Caki2 (cell line): ENCODE measurements around the gene CES5A. TPM values are rescaled to one million over a fixed set of nuclear protein-coding genes. Genes with fewer than 3 reads are reported as not detected.
"Not testable (repeated sequence)": the region's sequence is repeated elsewhere in the genome, so short reads cannot be mapped to it uniquely, and the experiment has no call there.

Source experiments
- DNase-seq: peaks from one replicate; pipeline ENCODE4 v3.0.0-alpha.2; 2015; ENCODE audit warnings: low read depth
- in situ Hi-C: cut with HindIII; loops from 2 replicates; pipeline ENCODE4 v1.10.0; 2016; ENCODE audit warnings: low sequenced_read_pairs, low pct_unique_long_range_greater_than_20kb, mixed read lengths
- total RNA-seq: library from RNA; depleted of rRNA; stranded (reverse); fragments of >200 nt; shearing (Covaris generic); gene quantifications from 2 replicates; pipeline ENCODE4 v1.2.3, GENCODE V29; 2014; ENCODE audit warnings: low replicate concordance

The CES5A gene
- total RNA-seq, 1 experiment from 2014 or later = not detected

DNA sequence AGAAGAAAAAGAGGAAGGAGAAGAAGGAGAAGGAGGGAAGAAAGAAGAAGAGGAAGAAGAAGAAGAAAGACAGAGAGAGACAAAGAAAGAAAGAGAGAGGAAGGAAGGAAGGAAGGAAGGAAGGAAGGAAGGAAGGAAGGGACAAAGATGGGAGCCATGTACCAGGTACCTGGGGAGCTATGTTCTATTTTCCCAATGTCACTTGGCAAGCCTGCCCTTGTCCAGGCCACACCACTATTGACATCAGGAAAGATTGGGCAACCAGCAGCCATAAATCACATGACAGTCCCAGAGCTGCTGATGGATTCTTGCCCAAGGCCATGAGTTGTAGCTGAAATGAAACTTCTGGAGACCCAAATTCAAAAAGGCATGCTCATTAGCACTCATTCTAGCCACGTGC is 39.6 kb downstream of the CES5A start:
- DNase-seq = no peak
- in situ Hi-C loops = no loop called here

DNA sequence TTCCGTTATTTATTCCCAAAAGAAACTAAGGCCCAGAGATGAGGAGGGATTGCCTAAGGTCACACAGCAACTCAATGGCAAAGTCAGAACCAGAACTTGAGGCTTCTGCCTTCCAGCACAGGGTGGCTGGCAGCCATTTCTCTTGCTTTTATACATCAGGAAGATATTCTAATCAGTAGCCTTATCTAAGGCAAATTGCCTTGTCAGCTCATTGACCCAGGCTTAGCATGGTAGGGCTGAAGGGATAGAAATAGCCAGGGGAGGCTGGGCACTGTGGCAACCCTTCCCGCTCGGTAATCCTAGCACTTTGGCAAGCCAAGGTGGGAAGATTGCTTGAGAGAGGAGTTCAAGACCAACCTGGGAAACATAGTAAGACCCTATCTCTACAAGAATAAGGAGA is 40.0 kb downstream of the CES5A start:
- DNase-seq, in situ Hi-C loops: not testable (repeated sequence)

DNA sequence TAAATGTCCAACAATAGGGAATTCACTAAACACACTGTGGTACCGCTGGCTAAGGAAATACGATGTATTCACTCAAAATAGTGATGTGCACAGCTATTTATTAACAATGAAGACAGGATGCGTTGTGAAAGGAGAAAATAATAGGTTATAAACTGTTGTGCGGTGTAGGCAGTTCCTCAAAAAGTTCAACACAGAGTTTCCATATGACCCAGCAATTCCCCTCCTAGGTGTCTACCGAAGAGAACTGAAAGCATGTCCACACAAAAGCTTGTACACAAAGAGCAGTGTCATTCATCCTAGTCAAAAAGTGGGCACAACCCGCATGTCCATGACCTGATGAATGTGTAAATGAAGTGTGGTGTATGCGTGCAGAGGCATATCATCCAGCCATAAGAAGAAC is 41.1 kb downstream of the CES5A start:
- DNase-seq = no peak
- in situ Hi-C loops = no loop called here

DNA sequence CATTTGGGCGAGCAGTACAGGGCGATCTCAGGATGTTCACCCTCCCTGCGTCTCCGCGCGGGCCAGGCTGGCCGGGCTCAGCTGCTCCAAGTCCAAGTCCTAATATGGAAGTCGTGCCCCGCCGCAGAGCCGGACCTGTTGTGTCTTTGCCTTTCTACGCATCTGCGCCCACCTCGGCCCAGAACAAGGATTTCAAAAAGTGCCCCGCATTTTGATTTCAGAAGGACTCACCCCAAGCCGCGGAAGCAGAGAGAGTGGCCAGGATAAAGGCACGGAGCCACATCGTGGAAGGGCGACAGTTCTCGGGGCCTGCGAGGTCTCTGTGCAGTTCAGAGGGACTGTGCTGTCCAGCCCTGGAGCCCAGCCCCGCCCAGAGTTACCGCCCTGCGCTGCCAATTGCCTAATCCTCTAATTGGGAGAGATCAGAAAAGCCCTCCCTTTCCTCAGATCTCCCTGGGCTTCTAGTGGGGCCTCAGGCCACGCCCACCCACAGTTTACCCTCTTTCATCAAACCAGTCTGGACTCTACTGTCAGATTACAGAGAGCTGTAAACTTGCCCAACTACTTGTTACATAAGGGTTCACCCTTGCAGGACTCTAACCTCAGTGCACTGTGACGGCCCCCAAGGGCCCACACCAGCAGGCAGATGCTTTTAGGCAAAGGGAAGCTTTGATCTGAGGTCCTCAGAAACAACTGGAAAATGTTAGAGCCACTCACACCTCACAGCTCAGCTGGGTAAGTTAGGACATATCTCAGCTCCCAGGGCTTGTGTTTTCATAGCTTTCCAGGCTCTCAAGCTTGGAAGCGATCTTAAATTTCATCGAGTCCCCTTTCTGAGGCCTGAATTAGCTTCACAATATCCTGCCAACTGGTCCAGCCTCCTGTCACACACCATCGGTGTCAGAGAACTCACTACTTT is 42.1 kb downstream of the CES5A start, which contains the start of gene CES1:
TSS of gene CES1 (minus strand) at position 324 of the 919 bp plus-strand sequence. CDS start at position 283, 41 bp downstream.
- no peak for DNase-seq
- in situ Hi-C loops = no loop called here

DNA sequence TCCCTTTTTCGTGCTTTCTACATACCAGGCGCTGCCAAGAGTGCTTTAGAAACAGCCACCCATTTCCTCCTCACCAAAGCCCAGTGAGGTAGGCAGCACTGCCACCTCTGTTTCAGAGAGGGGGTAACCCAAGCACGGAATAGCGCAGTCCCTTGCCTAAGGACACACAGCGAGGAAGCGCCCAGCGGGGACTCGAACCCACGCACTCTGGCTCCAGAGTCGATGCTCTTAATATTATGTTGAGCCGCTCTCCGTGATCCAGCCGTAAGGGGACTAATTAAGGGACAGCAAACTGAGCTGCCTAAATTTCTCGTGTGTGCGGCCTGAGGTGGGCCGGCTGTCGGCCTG is 42.8 kb downstream of the CES5A start:
- no peak for DNase-seq
- in situ Hi-C loops = no loop called here

DNA sequence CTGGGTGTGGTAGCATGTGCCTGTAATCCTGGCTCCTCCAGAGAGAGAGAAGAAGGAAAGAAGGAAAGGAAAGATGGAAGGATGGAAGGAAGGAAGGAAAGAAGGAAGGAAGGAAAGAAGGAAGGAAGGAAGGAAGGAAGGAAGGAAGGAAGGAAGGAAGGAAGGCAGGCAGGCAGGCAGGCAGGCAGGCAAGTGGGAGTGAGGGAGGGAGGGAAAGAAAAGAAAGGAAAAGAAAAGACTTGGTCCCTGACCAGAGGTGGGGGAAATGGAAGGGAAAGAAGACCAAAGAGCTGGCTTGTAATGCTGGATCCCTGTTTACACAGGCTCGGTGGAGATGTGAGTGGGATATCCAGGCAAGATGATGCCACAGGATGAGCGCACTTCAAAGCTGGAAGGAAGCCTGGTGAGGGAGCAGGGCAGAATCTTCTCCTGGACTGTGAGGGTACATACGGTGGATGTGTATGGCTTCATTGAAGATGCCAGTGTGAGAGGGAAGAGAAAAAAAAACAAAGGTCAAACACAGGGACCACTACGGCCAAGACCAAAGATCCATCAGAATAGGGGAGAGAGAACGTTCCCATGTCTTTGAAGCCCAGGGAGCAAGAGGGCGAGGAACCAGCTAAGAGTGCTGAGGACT is 44.4 kb downstream of the CES5A start:
- no peak for DNase-seq
- in situ Hi-C loops = no loop called here

DNA sequence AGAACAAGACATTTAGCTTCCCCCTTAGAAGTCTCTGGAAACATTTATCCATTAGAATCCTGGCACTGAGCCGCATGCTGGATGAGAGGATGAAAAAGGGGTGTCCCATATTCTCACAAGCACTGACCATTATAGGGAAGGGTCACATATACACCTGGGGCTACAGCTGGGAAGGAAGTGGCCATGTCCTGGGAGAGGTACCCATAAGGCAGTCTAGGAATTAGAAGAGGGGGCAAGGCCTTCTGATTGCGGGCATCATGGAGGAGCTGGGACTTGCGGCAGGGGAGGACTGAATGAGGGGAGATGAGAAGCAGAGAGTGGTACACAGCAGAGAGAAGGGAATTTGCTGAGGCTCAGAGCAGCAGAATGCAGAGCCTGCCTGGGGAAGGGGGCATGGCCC is 45.9 kb downstream of the CES5A start:
- in situ Hi-C loops, DNase-seq: not testable (repeated sequence)

DNA sequence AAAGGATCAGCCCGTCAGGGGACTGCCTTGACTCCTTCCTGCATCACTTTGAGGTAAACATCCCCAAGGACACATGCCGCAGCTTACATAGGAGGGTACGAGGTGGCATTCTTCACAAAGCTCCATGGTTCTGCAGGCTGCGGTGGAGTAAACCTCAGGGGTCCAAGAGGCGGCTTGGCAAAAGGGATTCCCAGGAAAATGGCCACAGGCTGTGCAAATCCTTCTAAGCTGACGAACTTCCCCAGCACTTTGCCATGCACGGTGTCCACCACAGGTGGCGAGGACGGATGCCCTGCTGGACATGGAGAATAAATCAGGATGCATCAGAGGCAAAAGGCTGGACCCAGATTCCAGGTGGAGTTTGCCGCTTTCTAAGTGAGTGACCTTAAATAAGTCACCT is 46.5 kb downstream of the CES5A start:
- in situ Hi-C loops = no loop called here
- DNase-seq = no peak

DNA sequence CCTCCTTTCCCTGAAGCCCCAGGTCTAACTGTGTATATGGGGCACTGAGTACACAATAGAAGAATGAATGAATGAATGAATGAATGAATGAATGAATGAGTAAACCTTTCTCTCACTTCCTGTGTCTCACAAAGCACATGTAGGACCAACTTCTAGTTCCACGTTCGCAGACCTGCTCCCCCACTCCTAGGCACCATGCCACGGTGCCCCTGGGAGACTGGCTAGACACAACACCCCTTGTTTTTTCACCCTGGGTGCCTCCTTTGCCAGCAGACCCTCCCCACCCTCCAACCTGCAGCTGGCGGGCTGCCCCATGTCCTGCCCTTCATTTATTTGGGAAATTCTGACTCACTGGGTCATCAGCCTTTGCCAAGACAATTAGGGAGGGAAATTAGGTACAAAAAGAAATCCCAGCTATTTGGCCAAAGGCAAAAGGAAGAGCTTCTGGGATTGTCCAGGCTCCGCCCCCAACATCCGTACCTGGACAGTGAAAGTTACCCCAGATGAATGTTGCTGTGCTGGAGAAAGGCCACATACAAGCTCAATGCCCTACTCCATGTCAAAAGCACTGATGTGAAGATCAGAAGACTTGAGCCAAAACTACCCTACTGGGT is 50.0 kb downstream of the CES5A start:
- DNase-seq = no peak
- in situ Hi-C loops = no loop called here

DNA sequence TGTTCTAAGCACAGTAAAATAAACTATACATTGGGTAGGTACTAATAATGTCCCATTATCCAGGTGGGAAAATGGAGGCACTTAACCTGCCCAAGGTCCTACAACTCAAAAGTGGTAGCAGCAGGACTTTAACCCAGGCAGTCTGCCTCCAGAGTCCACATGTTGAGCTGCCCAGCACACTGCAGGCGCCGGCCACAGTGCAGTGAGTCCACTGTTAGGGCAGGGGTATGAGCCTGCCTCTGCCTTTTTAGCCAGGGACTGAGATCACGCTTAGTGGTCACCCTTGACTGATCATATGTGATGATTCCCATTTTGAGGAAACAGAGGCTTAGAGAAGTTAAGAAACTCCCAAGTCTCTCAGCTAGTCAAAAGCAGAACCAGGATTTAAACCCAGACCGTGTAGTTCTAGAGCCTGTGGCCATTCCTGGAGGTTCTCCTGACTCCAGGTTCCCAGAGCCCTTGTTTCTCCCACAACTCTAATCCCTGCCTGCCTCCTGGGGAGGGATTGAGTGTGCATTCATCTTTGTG is 50.6 kb downstream of the CES5A start:
- no peak for DNase-seq
- in situ Hi-C loops = no loop called here

DNA sequence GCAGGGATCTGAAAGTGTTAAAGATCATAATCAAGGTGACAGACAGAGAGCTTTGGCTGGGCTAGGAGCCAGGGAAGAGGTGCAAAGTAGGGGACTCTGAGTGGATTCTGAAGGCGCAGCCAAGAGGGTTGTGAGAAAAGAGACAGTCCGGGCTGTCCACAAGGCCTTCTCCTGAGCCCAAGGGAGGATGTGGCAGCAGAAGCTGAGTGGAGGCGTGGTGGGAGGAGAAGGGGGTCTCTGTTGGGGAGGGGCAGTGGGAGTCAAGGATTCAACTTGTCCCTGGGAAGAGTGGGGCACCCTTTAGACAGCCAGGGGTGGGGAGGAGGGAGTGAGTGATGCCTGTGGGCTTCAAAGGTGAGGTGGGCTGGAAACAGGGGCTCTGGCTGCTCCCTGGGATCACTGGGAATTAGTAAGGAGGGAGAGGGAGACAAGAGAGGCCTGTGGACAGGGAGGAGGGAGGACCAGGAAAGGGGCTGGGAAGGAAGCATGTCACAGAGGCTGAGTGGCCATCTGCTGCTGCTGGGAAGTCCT is 52.8 kb downstream of the CES5A start:
- no peak for DNase-seq
- in situ Hi-C loops = no loop called here

DNA sequence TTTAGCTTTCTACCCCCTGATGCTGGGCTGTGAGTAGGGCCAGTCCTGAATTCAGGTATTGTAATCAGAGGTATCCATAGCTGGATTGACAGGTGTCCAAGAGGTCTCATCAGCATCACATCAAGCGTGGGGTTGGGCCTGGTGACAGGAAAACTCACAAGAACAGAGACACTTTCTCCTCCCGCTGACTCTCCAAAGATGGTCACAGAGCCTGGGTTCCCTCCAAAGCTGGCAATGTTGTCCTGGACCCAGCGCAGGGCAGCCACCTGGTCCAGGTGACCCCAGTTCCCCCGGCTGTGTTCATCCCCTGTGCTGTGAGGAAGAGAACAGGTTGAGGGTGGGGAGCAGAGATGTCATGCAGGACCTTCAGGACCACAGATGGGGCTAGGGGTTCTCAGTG is 54.0 kb downstream of the CES5A start:
- in situ Hi-C loops = no loop called here

DNA sequence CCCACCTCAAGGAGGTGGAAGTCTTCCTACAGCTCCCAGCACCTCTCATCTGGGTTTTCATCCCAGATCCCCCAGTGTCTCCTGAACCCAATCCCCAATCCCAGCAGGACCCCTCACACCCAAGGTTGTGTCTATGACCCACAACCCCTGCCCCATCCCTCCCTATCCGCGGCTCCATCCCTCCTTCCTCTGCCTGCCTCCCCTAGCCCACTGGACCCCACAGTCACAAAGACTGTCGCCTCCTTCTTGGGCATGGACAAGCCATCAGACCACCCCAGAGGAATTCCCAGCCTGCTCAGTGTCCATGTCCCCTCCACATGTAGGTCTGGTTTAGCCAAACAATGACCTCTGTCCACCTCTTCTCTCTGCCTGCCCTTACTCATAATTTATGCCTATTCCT is 54.6 kb downstream of the CES5A start:
- in situ Hi-C loops = no loop called here
- DNase-seq = no peak

More for the DNA sequence above, 54.0 kb downstream of the CES5A start:
- DNase-seq = no peak

DNA sequence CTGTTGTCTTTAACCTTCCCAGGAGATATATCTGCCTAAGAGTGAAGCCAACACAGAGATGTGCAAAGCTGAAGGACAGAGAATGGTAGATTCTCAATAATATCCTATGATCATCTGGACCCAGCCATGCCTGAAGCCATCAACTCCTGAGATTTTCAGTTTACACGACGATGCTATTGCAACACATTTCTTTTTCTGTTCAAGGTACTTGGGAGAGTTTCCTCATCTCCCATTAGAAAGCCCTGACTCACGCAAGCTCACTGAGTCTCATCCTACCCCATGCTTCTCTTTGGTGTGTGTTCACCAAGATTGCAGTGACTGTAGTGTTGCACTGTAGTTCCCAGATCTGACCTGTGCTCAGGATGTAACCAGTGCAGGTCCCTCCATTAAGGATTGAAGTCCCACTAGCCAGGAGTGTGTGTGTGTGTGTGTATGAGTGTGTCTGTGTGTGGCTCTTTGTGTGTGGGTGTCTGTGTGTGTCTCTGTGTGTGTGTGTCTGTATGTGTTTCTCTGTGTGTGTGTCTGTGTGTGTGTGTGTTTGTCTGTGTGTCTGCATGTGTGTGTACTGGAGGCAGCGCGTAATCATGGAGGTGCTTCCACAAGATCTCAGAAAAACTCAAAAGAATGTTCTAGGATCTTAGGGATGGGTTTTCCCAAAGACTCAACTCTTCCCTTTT is 57.8 kb downstream of the CES5A start:
- DNase-seq = no peak
- in situ Hi-C loops = no loop called here

DNA sequence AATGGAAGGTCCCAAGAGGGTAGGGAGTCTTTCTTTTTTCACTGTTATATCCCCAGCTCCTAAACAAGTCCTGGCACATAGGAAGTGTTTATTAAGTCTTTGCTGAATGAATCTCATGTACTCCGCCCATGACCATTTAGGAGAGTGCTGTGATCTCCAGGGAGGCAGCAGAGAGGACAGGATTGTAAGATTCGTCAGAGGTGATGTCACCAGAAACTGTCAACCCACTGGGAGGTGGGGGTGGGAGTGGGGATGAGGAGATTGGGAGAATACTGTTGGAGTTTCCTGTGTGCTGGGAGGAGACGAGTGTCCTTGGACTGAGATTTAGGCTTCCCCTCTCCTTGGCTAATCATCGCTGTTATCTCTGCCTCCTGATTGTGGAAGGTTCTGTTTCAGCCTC is 59.0 kb downstream of the CES5A start:
- DNase-seq, in situ Hi-C loops: not testable (repeated sequence)

DNA sequence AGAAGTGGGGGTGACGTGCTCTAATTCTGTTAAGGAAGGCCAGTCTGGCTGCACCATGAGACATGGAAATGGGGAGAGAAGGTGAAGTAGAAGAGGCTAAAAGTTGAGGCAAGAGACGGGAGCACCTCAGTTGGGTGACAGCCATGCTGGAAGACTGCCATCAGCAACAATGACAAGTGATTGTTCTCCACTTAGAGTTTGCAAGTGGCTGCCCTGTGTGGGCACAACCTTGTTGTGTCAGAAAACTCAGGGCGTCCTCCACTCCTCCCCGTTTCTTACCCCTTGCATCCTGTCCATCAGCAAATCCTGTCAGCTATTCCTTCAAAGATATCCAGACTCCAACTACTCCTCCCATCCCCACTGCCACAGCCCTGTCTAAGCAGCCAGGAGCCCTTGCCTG is 59.9 kb downstream of the CES5A start:
- DNase-seq = no peak
- in situ Hi-C loops = no loop called here

DNA sequence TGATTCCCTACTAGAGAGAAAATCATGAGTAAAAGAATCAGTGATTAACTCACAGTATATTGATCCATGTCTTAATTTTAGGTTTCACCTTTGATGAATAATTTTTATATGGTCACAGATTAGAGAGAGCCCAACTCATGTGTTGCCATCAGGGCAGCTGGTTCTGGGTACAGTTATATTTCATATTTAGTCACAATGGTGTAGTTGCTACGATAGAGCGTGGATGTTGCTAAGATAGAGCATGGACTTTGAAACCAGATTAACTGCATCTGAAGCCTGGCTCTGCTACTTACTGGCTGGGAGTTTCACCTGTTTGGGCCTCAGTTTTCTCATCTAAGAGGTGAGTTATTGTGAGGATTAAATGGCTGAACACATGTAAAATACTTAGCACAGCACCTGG is 61.0 kb downstream of the CES5A start:
- DNase-seq, in situ Hi-C loops: not testable (repeated sequence)

DNA sequence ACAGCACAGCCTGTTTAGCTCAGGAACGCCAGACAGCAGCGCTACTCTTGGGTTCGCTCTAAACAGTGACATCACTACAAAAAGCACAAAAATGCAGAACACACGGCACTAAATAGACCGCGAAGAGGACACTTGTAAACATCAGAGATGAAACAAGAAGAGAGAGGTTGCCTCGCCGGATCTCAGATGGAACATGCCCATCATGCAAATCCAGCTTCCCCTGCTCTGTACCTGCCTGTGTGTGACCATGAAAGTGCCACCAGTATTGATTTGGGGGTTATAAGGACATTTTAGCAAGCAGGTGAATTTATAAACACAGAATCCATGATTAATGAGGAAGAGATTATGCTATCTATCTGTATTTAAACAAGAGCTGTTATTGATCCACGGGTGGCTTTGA is 61.4 kb downstream of the CES5A start:
- DNase-seq, in situ Hi-C loops: not testable (repeated sequence)
